Activated CD8-positive, alpha-beta T cell treated with anti-CD3 and anti-CD28 coated beads for 36 hours (primary cell): Measurements from ENCODE around the gene WRAP73. TPM values are rescaled to one million over a fixed set of nuclear protein-coding genes. Genes with fewer than 3 reads are reported as not detected.

Experiments used
- ATAC-seq: fragments of 200-7000 bp; cut with Tn5 transposase; one replicate; pipeline ENCODE4 v1.10.0; 2021; ENCODE audit warnings: mild to moderate bottlenecking, moderate library complexity
- CTCF ChIA-PET: fragments of 350-600 bp; sonication (Branson Sonifier 250); formaldehyde crosslinking; loops from one replicate; lab custom pipeline; 2021; ENCODE audit warnings: antibody characterized with exemption; lab: Charles Lee
- POLR2A ChIA-PET: fragments of 350-600 bp; sonication (Branson Sonifier 250); formaldehyde crosslinking; loops from one replicate; lab custom pipeline; 2021; ENCODE audit warnings: antibody characterized with exemption; lab: Charles Lee
- DNase-seq: peaks from one replicate; pipeline ENCODE4 v3.0.0-alpha.2; 2020
- H3K27ac Mint-ChIP-seq: one replicate; pipeline ENCODE4 v1.8.0; 2021; ENCODE audit warnings: mild to moderate bottlenecking, mixed read lengths
- H3K27me3 Mint-ChIP-seq: one replicate; pipeline ENCODE4 v1.8.0; 2021; ENCODE audit warnings: mixed read lengths
- H3K36me3 Mint-ChIP-seq: one replicate; pipeline ENCODE4 v1.8.0; 2021; ENCODE audit warnings: low read depth, mixed read lengths
- H3K4me1 Mint-ChIP-seq: one replicate; pipeline ENCODE4 v1.8.0; 2021; ENCODE audit warnings: low read depth, mixed read lengths
- H3K4me3 Mint-ChIP-seq: one replicate; pipeline ENCODE4 v1.8.0; 2021; ENCODE audit warnings: mild to moderate bottlenecking, moderate library complexity, mixed read lengths
- H3K9me3 Mint-ChIP-seq: one replicate; pipeline ENCODE4 v1.8.0; 2021; ENCODE audit warnings: mixed read lengths
- CTCF ChIP-seq: fragments of 200-600 bp; IDR thresholded peaks from one replicate; pipeline ENCODE4 v1.8.0; 2022; ENCODE audit warnings: antibody characterized with exemption, mild to moderate bottlenecking
- intact Hi-C: fragments of 100-400 bp; cut with micrococcal nuclease; formaldehyde crosslinking; loops from one replicate; pipeline ENCODE4 v1.10.0; 2022
- total RNA-seq, 2 experiments: library from RNA; stranded (reverse); gene quantifications; one replicate each; pipeline ENCODE4 v1.2.3, GENCODE V29; 2021

Gene WRAP73
- total RNA-seq, 2 experiments from 2014 or later, result 34.2 to 35.4 TPM

- no peaks in the 10 kb centered on the region for H3K27me3 Mint-ChIP-seq
- CTCF ChIA-PET, result interaction anchor here (0.6 to 4.2 kb wide), 4 partner anchors 10 to 95 kb away, joined by 3 to 19 read pairs (median 6); no protein-coding TSS in a partner anchor
- no peak overlapping the region for H3K27ac Mint-ChIP-seq
- ATAC-seq, result no peak
- peaks cover 8% of the 10 kb centered on the region for H3K36me3 Mint-ChIP-seq
- peaks cover 5% of the 10 kb centered on the region for H3K4me1 Mint-ChIP-seq
- DNase-seq, result no peak
- no peaks in the 10 kb centered on the region for H3K9me3 Mint-ChIP-seq
- H3K4me3 Mint-ChIP-seq, result no peak overlapping the region
- no peak for TF ChIP-seq CTCF
- intact Hi-C loops, result no loop called here
- POLR2A ChIA-PET, result interaction anchor here (1.1 kb wide), 1 partner anchor 12 kb away, joined by 3 read pairs; no protein-coding TSS in a partner anchor
These were observed 20.2 kb downstream of the WRAP73 start for GRCh38 chr1:3629561-3630160.

GRCh38 chr1:3628445-3628844 is 21.5 kb downstream of the WRAP73 start:
- no peak for DNase-seq
- intact Hi-C loops, result no loop called here
- Mint-ChIP-seq H3K27ac (no peak overlapping the region), H3K9me3 (no peaks in the 10 kb centered on the region), H3K36me3 (peaks cover 7% of the 10 kb centered on the region), H3K4me1 (peaks cover 11% of the 10 kb centered on the region), H3K27me3 (no peaks in the 10 kb centered on the region), H3K4me3 (no peak overlapping the region)
- no peak for ATAC-seq
- ChIA-PET POLR2A (no interaction called here), CTCF (interaction anchor here (0.9 to 4.2 kb wide), 4 partner anchors 9 to 138 kb away, joined by 3 to 19 read pairs (median 7); no protein-coding TSS in a partner anchor)
- no peak for TF ChIP-seq CTCF

DNA sequence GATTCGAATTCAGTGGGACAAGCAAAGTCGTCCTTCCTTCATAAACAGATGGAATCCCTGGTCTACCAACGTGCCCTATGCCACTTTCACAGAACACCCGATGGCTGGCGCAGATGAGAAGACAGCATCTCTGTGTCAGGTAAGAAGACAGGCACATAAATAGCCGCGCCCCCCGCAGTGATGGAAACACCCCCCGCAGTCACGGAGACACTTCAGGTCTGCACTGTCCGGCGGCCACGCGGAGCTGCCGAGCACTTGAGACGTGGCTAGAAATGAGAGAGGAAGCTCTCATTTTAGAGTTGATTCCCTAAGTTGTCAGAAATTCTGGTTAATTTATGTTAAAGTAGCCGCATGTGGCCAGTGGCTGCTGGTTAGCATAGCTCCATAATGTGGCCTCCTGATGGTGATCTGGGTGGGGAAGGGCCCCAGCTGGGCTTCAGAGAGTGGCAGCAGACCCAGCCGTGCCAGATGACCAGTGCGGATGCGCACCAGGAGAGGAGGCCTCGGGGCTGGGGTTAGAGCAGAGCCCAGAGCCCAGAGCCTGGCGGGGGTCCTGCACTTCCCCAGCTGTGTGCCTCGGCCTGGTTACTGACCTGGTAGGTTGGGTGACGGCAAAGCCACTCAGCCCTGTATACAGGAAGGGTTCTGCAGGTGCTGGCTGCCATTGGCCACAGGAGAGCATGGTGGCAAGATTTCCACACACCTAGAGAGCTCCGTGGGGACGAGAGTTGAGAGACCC is 22.2 kb downstream of the WRAP73 start:
- no peaks in the 10 kb centered on the region for H3K36me3 Mint-ChIP-seq
- DNase-seq (no peak), ATAC-seq (no peak)
- H3K27me3 Mint-ChIP-seq, result no peaks in the 10 kb centered on the region
- H3K4me3 Mint-ChIP-seq, result no peak overlapping the region
- TF ChIP-seq CTCF, result no peak
- no peaks in the 10 kb centered on the region for H3K9me3 Mint-ChIP-seq
- no peak overlapping the region for H3K27ac Mint-ChIP-seq
- H3K4me1 Mint-ChIP-seq, result peaks cover 18% of the 10 kb centered on the region
- ChIA-PET CTCF (interaction anchor here (0.9 to 4.2 kb wide), 4 partner anchors 8 to 137 kb away, joined by 3 to 19 read pairs (median 7); no protein-coding TSS in a partner anchor), POLR2A (no interaction called here)
- intact Hi-C loops, result no loop called here

DNA sequence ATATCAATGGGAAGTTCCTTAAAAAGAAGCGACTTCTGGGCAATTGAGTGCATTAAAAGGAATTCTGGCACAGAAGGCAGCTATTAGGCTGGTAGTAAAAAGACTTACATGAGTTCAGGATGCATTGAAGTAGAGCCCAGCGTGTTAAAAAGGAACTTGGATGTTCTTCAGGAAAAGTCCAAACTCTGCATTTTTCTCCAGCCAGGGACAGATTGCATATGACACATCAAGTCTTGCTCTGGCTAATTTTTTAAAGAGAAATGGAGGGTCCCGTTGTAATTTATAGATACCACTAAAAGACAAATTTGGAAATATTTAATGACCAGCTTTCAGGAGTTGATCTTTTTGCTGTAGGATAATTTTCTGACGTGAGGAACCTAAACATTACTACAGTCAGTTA is 23.9 kb downstream of the WRAP73 start:
- ChIA-PET CTCF (interaction anchor here (0.9 to 1.7 kb wide), 7 partner anchors 9 to 173 kb away, joined by 3 to 5 read pairs (median 4); partner anchors contain the start of gene WRAP73), POLR2A (no interaction called here)
- Mint-ChIP-seq H3K27ac (peak overlapping the region; percentile 16), H3K9me3 (no peaks in the 10 kb centered on the region), H3K4me1 (peaks cover 18% of the 10 kb centered on the region), H3K27me3 (no peaks in the 10 kb centered on the region), H3K36me3 (no peaks in the 10 kb centered on the region), H3K4me3 (peak overlapping the region; percentile 85)
- no peak for TF ChIP-seq CTCF
- DNase-seq (no peak), ATAC-seq (no peak)
- intact Hi-C loops, result no loop called here
